GM12891 (cell line): ENCODE data around the gene PRKN.

Experiments used
- POLR2A ChIP-seq: IDR thresholded peaks from 2 replicates; pipeline ENCODE4 v1.6.1; 2011; ENCODE audit warnings: low read depth, low read length, control low read depth
- POLR2AphosphoS5 ChIP-seq: IDR thresholded peaks from 2 replicates; pipeline ENCODE4 v1.6.1; 2011; ENCODE audit warnings: low read depth, low read length, control low read depth

DNA sequence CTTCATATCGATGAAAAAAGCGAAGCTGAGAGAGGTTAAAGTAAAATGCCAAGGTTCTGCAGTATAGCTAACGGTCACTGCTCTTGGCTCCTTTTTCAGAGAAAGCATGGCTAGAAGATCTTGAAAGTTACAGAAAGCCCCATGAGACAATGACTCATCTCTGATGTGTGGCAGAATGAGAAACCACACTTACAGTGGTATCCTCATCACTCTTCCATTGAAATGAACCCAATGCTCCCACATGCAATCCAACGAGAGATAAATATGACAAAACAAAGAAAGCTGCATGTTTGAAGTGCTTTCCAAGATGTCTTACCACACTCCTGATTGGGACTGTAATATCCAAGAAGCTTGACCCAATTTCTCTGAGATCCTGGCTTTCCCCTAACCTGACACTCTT, 694.9 kb downstream of the PRKN start:
- no peak for TF ChIP-seq POLR2AphosphoS5
- TF ChIP-seq POLR2A: no peak
